ACC112 (cell line): Measurements from ENCODE around the gene C5AR2.
"Not testable (repeated sequence)": the region's sequence is repeated elsewhere in the genome, so short reads cannot be mapped to it uniquely, and the experiment has no call there.

Source experiments
- H2AFZ ChIP-seq: fragments of 200-600 bp; sonication (generic); one replicate; pipeline ENCODE4 v1.6.0; 2017; ENCODE audit warnings: antibody characterized with exemption, low read length; ENCODE audit not compliant: unreplicated experiment
- H3K27ac ChIP-seq: fragments of 200-600 bp; sonication (generic); 2 replicates; pipeline ENCODE4 v1.5.1; 2014; ENCODE audit warnings: low read depth, mild to moderate bottlenecking, antibody characterized with exemption, low read length, moderate library complexity
- H3K27me3 ChIP-seq: fragments of 200-600 bp; sonication (generic); 2 replicates; pipeline ENCODE4 v1.6.1; 2014; ENCODE audit warnings: mild to moderate bottlenecking, antibody characterized with exemption, low read length, moderate library complexity, mixed read lengths; ENCODE audit not compliant: insufficient read depth
- H3K36me3 ChIP-seq: fragments of 200-600 bp; sonication (generic); 2 replicates; pipeline ENCODE4 v1.6.1; 2016; ENCODE audit warnings: mild to moderate bottlenecking, antibody characterized with exemption, low read length, moderate library complexity, mixed read lengths; ENCODE audit not compliant: insufficient read depth
- H3K4me1 ChIP-seq: fragments of 200-600 bp; sonication (generic); one replicate; pipeline ENCODE4 v1.6.1; 2016; ENCODE audit warnings: low read length, mixed read lengths; ENCODE audit not compliant: insufficient read depth, unreplicated experiment, control insufficient read depth
- H3K4me3 ChIP-seq: fragments of 200-600 bp; sonication (generic); 2 replicates; pipeline ENCODE4 v1.5.1; 2014; ENCODE audit warnings: mild to moderate bottlenecking, low read depth, low read length
- H3K79me2 ChIP-seq: fragments of 200-600 bp; sonication (generic); one replicate; pipeline ENCODE4 v1.6.0; 2016; ENCODE audit warnings: low read length; ENCODE audit not compliant: control insufficient read depth, unreplicated experiment, insufficient read depth

C5AR2 gene

GRCh38 chr19:47376589-47377144 is 44.7 kb downstream of the C5AR2 start:
- Histone ChIP-seq H3K79me2 (no peaks in the 10 kb centered on the region), H3K36me3 (no peaks in the 10 kb centered on the region), H3K4me3 (no peak overlapping the region), H3K27me3 (no peaks in the 10 kb centered on the region), H2AFZ (no peak overlapping the region), H3K4me1 (no peaks in the 10 kb centered on the region), H3K27ac (no peak overlapping the region)

GRCh38 chr19:47377208-47377701 is 45.3 kb downstream of the C5AR2 start:
- H3K36me3 ChIP-seq: no peaks in the 10 kb centered on the region
- no peak overlapping the region for H3K27ac ChIP-seq
- no peak overlapping the region for H2AFZ ChIP-seq
- H3K27me3 ChIP-seq: no peaks in the 10 kb centered on the region
- H3K4me1 ChIP-seq: no peaks in the 10 kb centered on the region
- no peak overlapping the region for H3K4me3 ChIP-seq
- no peaks in the 10 kb centered on the region for H3K79me2 ChIP-seq

- no peak overlapping the region for H3K27ac ChIP-seq
- H2AFZ ChIP-seq: no peak overlapping the region
- no peaks in the 10 kb centered on the region for H3K27me3 ChIP-seq
- no peaks in the 10 kb centered on the region for H3K36me3 ChIP-seq
- H3K79me2 ChIP-seq: no peaks in the 10 kb centered on the region
- no peaks in the 10 kb centered on the region for H3K4me1 ChIP-seq
- no peak overlapping the region for H3K4me3 ChIP-seq
These were observed 45.8 kb downstream of the C5AR2 start for GRCh38 chr19:47377801-47378200.

- H3K4me3 ChIP-seq: no peak overlapping the region
- H2AFZ ChIP-seq: no peak overlapping the region
- H3K27me3 ChIP-seq: no peaks in the 10 kb centered on the region
- no peak overlapping the region for H3K27ac ChIP-seq
- no peaks in the 10 kb centered on the region for H3K79me2 ChIP-seq
- H3K36me3 ChIP-seq: no peaks in the 10 kb centered on the region
- H3K4me1 ChIP-seq: no peaks in the 10 kb centered on the region
These were observed 46.3 kb downstream of the C5AR2 start for GRCh38 chr19:47378246-47378645.

GRCh38 chr19:47379381-47379938 is 47.5 kb downstream of the C5AR2 start:
- Histone ChIP-seq H3K4me3 (no peak overlapping the region), H3K36me3 (no peaks in the 10 kb centered on the region), H3K4me1 (no peaks in the 10 kb centered on the region), H2AFZ (no peak overlapping the region), H3K27ac (no peak overlapping the region), H3K79me2 (no peaks in the 10 kb centered on the region), H3K27me3 (no peaks in the 10 kb centered on the region)

GRCh38 chr19:47380559-47380958 is 48.6 kb downstream of the C5AR2 start:
- H3K4me1 ChIP-seq: no peaks in the 10 kb centered on the region
- no peaks in the 10 kb centered on the region for H3K36me3 ChIP-seq
- H3K4me3 ChIP-seq: no peak overlapping the region
- no peak overlapping the region for H3K27ac ChIP-seq
- H3K79me2 ChIP-seq: no peaks in the 10 kb centered on the region
- H2AFZ ChIP-seq: no peak overlapping the region
- no peaks in the 10 kb centered on the region for H3K27me3 ChIP-seq

GRCh38 chr19:47381121-47381520 is 49.1 kb downstream of the C5AR2 start:
- Histone ChIP-seq H3K27ac (no peak overlapping the region), H2AFZ (no peak overlapping the region), H3K36me3 (no peaks in the 10 kb centered on the region), H3K4me1 (no peaks in the 10 kb centered on the region), H3K27me3 (no peaks in the 10 kb centered on the region), H3K79me2 (no peaks in the 10 kb centered on the region), H3K4me3 (no peak overlapping the region)

- Histone ChIP-seq H2AFZ (no peak overlapping the region), H3K4me1 (no peaks in the 10 kb centered on the region), H3K27ac (no peak overlapping the region), H3K27me3 (no peaks in the 10 kb centered on the region), H3K36me3 (no peaks in the 10 kb centered on the region), H3K79me2 (no peaks in the 10 kb centered on the region), H3K4me3 (no peak overlapping the region)
These were observed 49.8 kb downstream of the C5AR2 start for GRCh38 chr19:47381653-47382279.

- H2AFZ ChIP-seq, H3K36me3 ChIP-seq, H3K27ac ChIP-seq, H3K4me3 ChIP-seq, H3K27me3 ChIP-seq, H3K4me1 ChIP-seq, H3K79me2 ChIP-seq: not testable (repeated sequence)
These were observed 51.9 kb downstream of the C5AR2 start for GRCh38 chr19:47383890-47384289.

- H3K4me1 ChIP-seq, H3K27me3 ChIP-seq, H3K36me3 ChIP-seq, H3K4me3 ChIP-seq, H3K79me2 ChIP-seq, H2AFZ ChIP-seq, H3K27ac ChIP-seq: not testable (repeated sequence)
These were observed 52.6 kb downstream of the C5AR2 start for GRCh38 chr19:47384533-47384932.

- not testable (repeated sequence) for H3K79me2 ChIP-seq, H3K4me3 ChIP-seq, H3K27me3 ChIP-seq, H3K4me1 ChIP-seq, H2AFZ ChIP-seq, H3K36me3 ChIP-seq, H3K27ac ChIP-seq
These were observed 54.6 kb downstream of the C5AR2 start for GRCh38 chr19:47386582-47386981.
